Neuronal stem cell (in vitro differentiated cells): ENCODE data around the gene NT5DC2.

Experiments used
- DNase-seq: peaks from one replicate; pipeline ENCODE4 v3.0.0-alpha.2; 2013; ENCODE audit warnings: low spot score
- H2AFZ ChIP-seq: one replicate; pipeline ENCODE4 v1.6.1; 2013; ENCODE audit warnings: mild to moderate bottlenecking, low read length, inconsistent platforms
- H2AK5ac ChIP-seq: 2 replicates; pipeline ENCODE4 v1.6.1; 2013; ENCODE audit warnings: low read depth, mild to moderate bottlenecking, inconsistent platforms, low read length, moderate library complexity, mixed read lengths
- H2BK120ac ChIP-seq: 2 replicates; pipeline ENCODE4 v1.6.1; 2013; ENCODE audit warnings: low read depth, mild to moderate bottlenecking, inconsistent platforms, low read length, moderate library complexity, mixed read lengths
- H2BK12ac ChIP-seq: one replicate; pipeline ENCODE4 v1.6.1; 2013; ENCODE audit warnings: low read length, inconsistent platforms
- H2BK15ac ChIP-seq: 2 replicates; pipeline ENCODE4 v1.6.1; 2013; ENCODE audit warnings: mild to moderate bottlenecking, low read length, inconsistent platforms, mixed read lengths
- H2BK5ac ChIP-seq: one replicate; pipeline ENCODE4 v1.6.1; 2013; ENCODE audit warnings: inconsistent platforms, mild to moderate bottlenecking, low read length, moderate library complexity
- H3K14ac ChIP-seq: one replicate; pipeline ENCODE4 v1.6.1; 2013; ENCODE audit warnings: low read length, inconsistent platforms
- H3K18ac ChIP-seq: 2 replicates; pipeline ENCODE4 v1.6.1; 2013; ENCODE audit warnings: low read length, inconsistent platforms
- H3K23ac ChIP-seq: 2 replicates; pipeline ENCODE4 v1.6.1; 2013; ENCODE audit warnings: low read depth, mild to moderate bottlenecking, mixed read lengths, low read length, inconsistent platforms; ENCODE audit not compliant: poor library complexity
- H3K27ac ChIP-seq: replicated peaks from 3 replicates; pipeline ENCODE4 v1.5.1; 2013; ENCODE audit warnings: low read length, inconsistent platforms
- H3K27me3 ChIP-seq, 3 experiments: 2 replicates each; pipeline ENCODE4 v1.6.1; 2013; ENCODE audit warnings: low read length in 3 of 3, mild to moderate bottlenecking in 2 of 3, inconsistent platforms in 1 of 3, low read depth in 1 of 3, mixed read lengths in 1 of 3, moderate library complexity in 1 of 3; ENCODE audit not compliant: control insufficient read depth in 3 of 3, insufficient read depth in 3 of 3
- H3K36me3 ChIP-seq, 2 donors: replicated peaks in 1 of 2; 2 replicates each; pipeline ENCODE4 v1.6.1; 2013; ENCODE audit warnings: low read length in 2 of 2; ENCODE audit not compliant: control insufficient read depth in 2 of 2, insufficient read depth in 2 of 2
- H3K4ac ChIP-seq: 2 replicates; pipeline ENCODE4 v1.6.1; 2013; ENCODE audit warnings: inconsistent platforms, mild to moderate bottlenecking, low read length, moderate library complexity
- H3K4me1 ChIP-seq, 2 donors: 1 replicate in 1 of 2; 2 replicates in 1 of 2; pipeline ENCODE4 v1.6.1; 2013; ENCODE audit warnings: low read length in 2 of 2, low read depth in 1 of 2; ENCODE audit not compliant: control insufficient read depth in 2 of 2, insufficient read depth in 1 of 2
- H3K4me2 ChIP-seq: one replicate; pipeline ENCODE4 v1.6.1; 2013; ENCODE audit warnings: mild to moderate bottlenecking, low read length, inconsistent platforms; ENCODE audit not compliant: insufficient read depth, poor library complexity, severe bottlenecking
- H3K4me3 ChIP-seq, 2 donors: 2 replicates each; pipeline ENCODE4 v1.5.1; 2013; ENCODE audit warnings: low read length in 2 of 2, mild to moderate bottlenecking in 2 of 2, inconsistent platforms in 1 of 2, moderate library complexity in 1 of 2
- H3K79me1 ChIP-seq: one replicate; pipeline ENCODE4 v1.6.1; 2013; ENCODE audit warnings: low read depth, mild to moderate bottlenecking, inconsistent platforms, low read length, moderate library complexity
- H3K9ac ChIP-seq: one replicate; pipeline ENCODE4 v1.6.1; 2013; ENCODE audit warnings: mild to moderate bottlenecking, low read depth, low read length, inconsistent platforms; ENCODE audit not compliant: poor library complexity
- H3K9me3 ChIP-seq, 2 donors: replicated peaks in 1 of 2; 2 replicates each; pipeline versions ENCODE3 to v1.6.1; 2013; ENCODE audit warnings: low read length in 2 of 2, mild to moderate bottlenecking in 2 of 2, inconsistent platforms in 1 of 2, low read depth in 1 of 2, mixed read lengths in 1 of 2, moderate library complexity in 1 of 2; ENCODE audit not compliant: control insufficient read depth in 2 of 2, insufficient read depth in 1 of 2
- H4K8ac ChIP-seq: one replicate; pipeline ENCODE4 v1.6.1; 2013; ENCODE audit warnings: low read depth, mild to moderate bottlenecking, inconsistent platforms, low read length, moderate library complexity
- H4K91ac ChIP-seq: one replicate; pipeline ENCODE4 v1.6.1; 2013; ENCODE audit warnings: low read length, low read depth, mild to moderate bottlenecking, inconsistent platforms; ENCODE audit not compliant: poor library complexity
- WGBS, 2 donors: extraction: QIAGEN DNeasy Blood & Tissue Kit; methylation state at CpG; one replicate each; pipeline ENCODE4 v1.1.7; 2013; ENCODE audit warnings: missing lambda C conversion rate in 2 of 2, mixed read lengths in 1 of 2; ENCODE audit not compliant: insufficient read length in 2 of 2, insufficient replicate concordance in 1 of 2; ENCODE audit errors: extremely low coverage in 2 of 2; 5-methylcytosine and 5-hydroxymethylcytosine counted together

Gene NT5DC2

DNA sequence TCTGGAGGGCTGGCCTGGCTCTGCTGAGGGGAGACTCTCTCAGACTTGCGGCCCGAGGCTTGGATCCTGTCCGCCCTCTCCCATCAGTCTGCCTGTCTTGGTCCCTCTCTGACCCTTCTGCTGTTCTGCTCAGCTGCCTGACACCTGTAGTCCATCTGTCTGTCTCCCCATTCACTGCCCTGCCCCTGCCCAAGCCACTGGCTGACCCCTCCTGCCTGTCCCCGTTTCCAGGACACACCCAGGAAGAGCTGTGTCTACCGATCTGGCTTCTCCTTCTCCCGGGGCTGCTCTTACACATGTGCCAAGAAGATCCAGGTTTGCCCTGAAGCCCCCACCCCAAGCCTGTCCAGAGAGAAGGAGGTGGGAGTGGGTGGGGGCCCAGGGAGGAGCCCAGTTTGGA lies 18.5 kb downstream of the NT5DC2 start:
- H3K4me3 ChIP-seq, result no peak overlapping the region
- no peak overlapping the region for H3K4me2 ChIP-seq
- no peak overlapping the region for H2BK5ac ChIP-seq
- H2AFZ ChIP-seq, result peak overlapping the region; percentile 9
- no peak overlapping the region for H3K27ac ChIP-seq
- H3K14ac ChIP-seq, result no peak overlapping the region
- H4K8ac ChIP-seq, result no peak overlapping the region
- H3K4me1 ChIP-seq, result peaks cover 0 to 6% of the 10 kb centered on the region in 2 donors
- H3K79me1 ChIP-seq, result no peaks in the 10 kb centered on the region
- H3K4ac ChIP-seq, result peak overlapping the region; percentile 15
- H2BK120ac ChIP-seq, result no peak overlapping the region
- H3K23ac ChIP-seq, result peak overlapping the region; percentile 51
- no peak overlapping the region for H2BK12ac ChIP-seq
- H2BK15ac ChIP-seq, result no peak overlapping the region
- H2AK5ac ChIP-seq, result no peak overlapping the region
- no peak overlapping the region for H4K91ac ChIP-seq
- H3K9me3 ChIP-seq, result no peaks in the 10 kb centered on the region
- H3K18ac ChIP-seq, result peak overlapping the region; percentile 41
- no peak for DNase-seq
- no CpG with 5 or more reads among the region's 6 CpGs for WGBS, 2 donors
- H3K27me3 ChIP-seq, result peaks cover 2 to 65% (median 9%) of the 10 kb centered on the region in 3 experiments
- no peaks in the 10 kb centered on the region for H3K36me3 ChIP-seq
- H3K9ac ChIP-seq, result no peak overlapping the region

DNA sequence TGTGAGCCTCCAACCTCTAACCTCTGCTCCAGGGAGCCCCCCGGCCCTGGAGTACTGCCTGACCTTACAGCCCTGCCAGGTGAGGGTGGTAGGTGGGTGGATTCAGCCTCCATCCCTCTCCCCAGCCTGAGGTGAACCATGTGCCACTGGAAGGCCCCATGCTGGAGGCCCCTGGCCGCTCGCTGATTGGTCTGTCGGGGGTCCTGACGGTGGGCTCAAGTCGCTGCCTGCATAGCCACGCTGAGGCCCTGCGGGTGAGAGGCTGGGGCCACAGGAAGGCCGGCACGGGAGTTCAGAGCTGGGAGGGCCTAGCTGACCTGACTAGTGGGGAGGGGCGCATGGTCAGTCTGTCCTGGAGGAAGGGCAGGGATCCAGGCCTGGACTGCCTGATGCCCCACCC lies 19.1 kb downstream of the NT5DC2 start:
- peak overlapping the region; percentile 97 for H2AK5ac ChIP-seq
- H2BK12ac ChIP-seq, result no peak overlapping the region
- no peak overlapping the region for H3K4ac ChIP-seq
- H3K79me1 ChIP-seq, result no peaks in the 10 kb centered on the region
- peaks cover 0 to 6% of the 10 kb centered on the region in 2 donors for H3K4me1 ChIP-seq
- H3K36me3 ChIP-seq, result no peaks in the 10 kb centered on the region
- no peak overlapping the region for H2BK5ac ChIP-seq
- H3K9me3 ChIP-seq, result no peaks in the 10 kb centered on the region
- no peak overlapping the region for H2AFZ ChIP-seq
- H3K4me2 ChIP-seq, result no peak overlapping the region
- no peak overlapping the region for H2BK120ac ChIP-seq
- no peak overlapping the region for H4K8ac ChIP-seq
- H3K4me3 ChIP-seq, result no peak overlapping the region
- peak overlapping the region; percentile 3 for H3K18ac ChIP-seq
- no peak overlapping the region for H3K9ac ChIP-seq
- no peak overlapping the region for H3K14ac ChIP-seq
- H3K27ac ChIP-seq, result no peak overlapping the region
- no CpG with 5 or more reads among the region's 11 CpGs for WGBS, 2 donors
- peak overlapping the region; percentile 51 for H3K23ac ChIP-seq
- no peak overlapping the region for H4K91ac ChIP-seq
- no peak for DNase-seq
- H3K27me3 ChIP-seq, result peaks cover 2 to 69% (median 9%) of the 10 kb centered on the region in 3 experiments
- H2BK15ac ChIP-seq, result no peak overlapping the region

DNA sequence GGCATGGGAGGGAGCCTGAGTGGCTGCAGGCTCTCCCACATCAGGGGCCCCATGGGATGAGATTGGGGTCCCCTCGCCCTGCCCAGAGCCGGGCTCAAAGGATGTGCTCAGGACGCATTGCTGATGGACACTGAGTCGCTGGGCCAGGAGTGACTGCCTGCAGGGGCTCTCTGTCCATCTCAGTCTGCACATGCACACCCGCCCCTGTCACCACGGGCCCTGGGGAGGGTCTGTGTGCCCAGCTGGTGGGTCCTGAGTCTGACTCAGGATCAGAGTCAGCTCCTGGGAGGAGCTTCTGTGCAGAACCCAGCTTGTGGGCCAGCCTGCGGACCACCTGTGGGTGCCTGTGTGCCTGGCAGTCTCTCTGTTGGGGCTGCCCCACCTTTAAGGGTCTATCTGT lies 20.4 kb downstream of the NT5DC2 start:
- peak overlapping the region; percentile 64 for H3K18ac ChIP-seq
- H2AK5ac ChIP-seq, result peak overlapping the region; percentile 84
- H4K8ac ChIP-seq, result peak overlapping the region; percentile 17
- no peak overlapping the region for H3K4me2 ChIP-seq
- H2AFZ ChIP-seq, result no peak overlapping the region
- H3K4me3 ChIP-seq, result no peak overlapping the region
- H2BK120ac ChIP-seq, result no peak overlapping the region
- DNase-seq, result no peak
- no peak overlapping the region for H3K9ac ChIP-seq
- no peaks in the 10 kb centered on the region for H3K9me3 ChIP-seq
- H3K27me3 ChIP-seq, result peaks cover 1 to 74% (median 8%) of the 10 kb centered on the region in 3 experiments
- peak overlapping the region; percentile 58 for H2BK12ac ChIP-seq
- peak overlapping the region; percentile 75 for H2BK5ac ChIP-seq
- no peak overlapping the region for H3K27ac ChIP-seq
- no peak overlapping the region for H4K91ac ChIP-seq
- H3K14ac ChIP-seq, result peak overlapping the region; percentile 71
- peaks cover 0 to under 1% of the 10 kb centered on the region in 2 donors for H3K4me1 ChIP-seq
- no peak overlapping the region for H2BK15ac ChIP-seq
- no peaks in the 10 kb centered on the region for H3K79me1 ChIP-seq
- WGBS, 2 donors, result no CpG with 5 or more reads among the region's 7 CpGs
- H3K36me3 ChIP-seq, result no peaks in the 10 kb centered on the region
- peak overlapping the region; percentile 91 for H3K23ac ChIP-seq
- peak overlapping the region; percentile 84 for H3K4ac ChIP-seq

DNA sequence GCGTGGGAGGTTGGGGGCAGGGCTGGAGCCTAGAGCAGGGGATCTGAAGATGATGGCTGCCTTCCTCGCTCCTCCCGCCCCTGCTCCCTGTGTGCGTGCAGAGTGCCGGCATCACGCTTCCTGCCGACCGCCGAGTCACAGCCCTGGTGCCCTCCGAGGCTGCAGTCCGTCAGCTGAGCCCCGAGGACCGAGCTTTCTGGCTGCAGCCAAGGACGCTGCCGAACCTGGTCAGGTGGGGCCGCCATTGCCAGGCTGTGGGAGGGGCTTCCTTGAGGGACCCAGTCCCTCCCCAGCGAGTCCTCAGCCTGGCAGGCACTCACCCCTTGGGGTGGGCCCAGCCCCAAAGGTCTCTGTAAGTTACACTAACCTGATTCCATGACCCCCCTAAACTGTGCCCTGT lies 20.9 kb downstream of the NT5DC2 start:
- Histone ChIP-seq H3K79me1 (no peaks in the 10 kb centered on the region), H2BK15ac (peak overlapping the region; percentile 67), H3K27me3 (peaks cover 0 to 74% (median 2%) of the 10 kb centered on the region in 3 experiments), H2AK5ac (peak overlapping the region; percentile 84), H2AFZ (no peak overlapping the region), H3K4me3 (no peak overlapping the region), H4K8ac (peak overlapping the region; percentile 82), H3K4me2 (no peak overlapping the region), H3K14ac (no peak overlapping the region), H2BK12ac (no peak overlapping the region), H3K23ac (no peak overlapping the region), H3K4me1 (peaks cover 0 to 1% of the 10 kb centered on the region in 2 donors), H3K36me3 (no peaks in the 10 kb centered on the region), H3K4ac (no peak overlapping the region), H3K9ac (peak overlapping the region; percentile 78), H3K27ac (no peak overlapping the region), H3K9me3 (no peaks in the 10 kb centered on the region), H2BK120ac (no peak overlapping the region), H3K18ac (peak overlapping the region; percentile 76), H4K91ac (no peak overlapping the region), H2BK5ac (peak overlapping the region; percentile 48)
- DNase-seq, result no peak
- WGBS, 2 donors, result no CpG with 5 or more reads among the region's 17 CpGs
